Neuronal stem cell (in vitro differentiated cells): Measurements from ENCODE around the gene IL36G.

Experiments
- DNase-seq: peaks from one replicate; pipeline ENCODE4 v3.0.0-alpha.2; 2013; ENCODE audit warnings: low spot score
- H2AFZ ChIP-seq: one replicate; pipeline ENCODE4 v1.6.1; 2013; ENCODE audit warnings: mild to moderate bottlenecking, low read length, inconsistent platforms
- H2AK5ac ChIP-seq: 2 replicates; pipeline ENCODE4 v1.6.1; 2013; ENCODE audit warnings: low read depth, mild to moderate bottlenecking, inconsistent platforms, low read length, moderate library complexity, mixed read lengths
- H2BK120ac ChIP-seq: 2 replicates; pipeline ENCODE4 v1.6.1; 2013; ENCODE audit warnings: low read depth, mild to moderate bottlenecking, inconsistent platforms, low read length, moderate library complexity, mixed read lengths
- H2BK12ac ChIP-seq: one replicate; pipeline ENCODE4 v1.6.1; 2013; ENCODE audit warnings: low read length, inconsistent platforms
- H2BK15ac ChIP-seq: 2 replicates; pipeline ENCODE4 v1.6.1; 2013; ENCODE audit warnings: mild to moderate bottlenecking, low read length, inconsistent platforms, mixed read lengths
- H2BK5ac ChIP-seq: one replicate; pipeline ENCODE4 v1.6.1; 2013; ENCODE audit warnings: inconsistent platforms, mild to moderate bottlenecking, low read length, moderate library complexity
- H3K14ac ChIP-seq: one replicate; pipeline ENCODE4 v1.6.1; 2013; ENCODE audit warnings: low read length, inconsistent platforms
- H3K18ac ChIP-seq: 2 replicates; pipeline ENCODE4 v1.6.1; 2013; ENCODE audit warnings: low read length, inconsistent platforms
- H3K23ac ChIP-seq: 2 replicates; pipeline ENCODE4 v1.6.1; 2013; ENCODE audit warnings: low read depth, mild to moderate bottlenecking, mixed read lengths, low read length, inconsistent platforms; ENCODE audit not compliant: poor library complexity
- H3K27ac ChIP-seq: replicated peaks from 3 replicates; pipeline ENCODE4 v1.5.1; 2013; ENCODE audit warnings: low read length, inconsistent platforms
- H3K27me3 ChIP-seq, 3 experiments: 2 replicates each; pipeline ENCODE4 v1.6.1; 2013; ENCODE audit warnings: low read length in 3 of 3, mild to moderate bottlenecking in 2 of 3, inconsistent platforms in 1 of 3, low read depth in 1 of 3, mixed read lengths in 1 of 3, moderate library complexity in 1 of 3; ENCODE audit not compliant: control insufficient read depth in 3 of 3, insufficient read depth in 3 of 3
- H3K36me3 ChIP-seq, 2 donors: replicated peaks in 1 of 2; 2 replicates each; pipeline ENCODE4 v1.6.1; 2013; ENCODE audit warnings: low read length in 2 of 2; ENCODE audit not compliant: control insufficient read depth in 2 of 2, insufficient read depth in 2 of 2
- H3K4ac ChIP-seq: 2 replicates; pipeline ENCODE4 v1.6.1; 2013; ENCODE audit warnings: inconsistent platforms, mild to moderate bottlenecking, low read length, moderate library complexity
- H3K4me1 ChIP-seq, 2 donors: 1 replicate in 1 of 2; 2 replicates in 1 of 2; pipeline ENCODE4 v1.6.1; 2013; ENCODE audit warnings: low read length in 2 of 2, low read depth in 1 of 2; ENCODE audit not compliant: control insufficient read depth in 2 of 2, insufficient read depth in 1 of 2
- H3K4me2 ChIP-seq: one replicate; pipeline ENCODE4 v1.6.1; 2013; ENCODE audit warnings: mild to moderate bottlenecking, low read length, inconsistent platforms; ENCODE audit not compliant: insufficient read depth, poor library complexity, severe bottlenecking
- H3K4me3 ChIP-seq, 2 donors: 2 replicates each; pipeline ENCODE4 v1.5.1; 2013; ENCODE audit warnings: low read length in 2 of 2, mild to moderate bottlenecking in 2 of 2, inconsistent platforms in 1 of 2, moderate library complexity in 1 of 2
- H3K79me1 ChIP-seq: one replicate; pipeline ENCODE4 v1.6.1; 2013; ENCODE audit warnings: low read depth, mild to moderate bottlenecking, inconsistent platforms, low read length, moderate library complexity
- H3K9ac ChIP-seq: one replicate; pipeline ENCODE4 v1.6.1; 2013; ENCODE audit warnings: mild to moderate bottlenecking, low read depth, low read length, inconsistent platforms; ENCODE audit not compliant: poor library complexity
- H3K9me3 ChIP-seq, 2 donors: replicated peaks in 1 of 2; 2 replicates each; pipeline versions ENCODE3 to v1.6.1; 2013; ENCODE audit warnings: low read length in 2 of 2, mild to moderate bottlenecking in 2 of 2, inconsistent platforms in 1 of 2, low read depth in 1 of 2, mixed read lengths in 1 of 2, moderate library complexity in 1 of 2; ENCODE audit not compliant: control insufficient read depth in 2 of 2, insufficient read depth in 1 of 2
- H4K8ac ChIP-seq: one replicate; pipeline ENCODE4 v1.6.1; 2013; ENCODE audit warnings: low read depth, mild to moderate bottlenecking, inconsistent platforms, low read length, moderate library complexity
- H4K91ac ChIP-seq: one replicate; pipeline ENCODE4 v1.6.1; 2013; ENCODE audit warnings: low read length, low read depth, mild to moderate bottlenecking, inconsistent platforms; ENCODE audit not compliant: poor library complexity
- WGBS, 2 donors: extraction: QIAGEN DNeasy Blood & Tissue Kit; methylation state at CpG; one replicate each; pipeline ENCODE4 v1.1.7; 2013; ENCODE audit warnings: missing lambda C conversion rate in 2 of 2, mixed read lengths in 1 of 2; ENCODE audit not compliant: insufficient read length in 2 of 2, insufficient replicate concordance in 1 of 2; ENCODE audit errors: extremely low coverage in 2 of 2; 5-methylcytosine and 5-hydroxymethylcytosine counted together

IL36G gene

DNA sequence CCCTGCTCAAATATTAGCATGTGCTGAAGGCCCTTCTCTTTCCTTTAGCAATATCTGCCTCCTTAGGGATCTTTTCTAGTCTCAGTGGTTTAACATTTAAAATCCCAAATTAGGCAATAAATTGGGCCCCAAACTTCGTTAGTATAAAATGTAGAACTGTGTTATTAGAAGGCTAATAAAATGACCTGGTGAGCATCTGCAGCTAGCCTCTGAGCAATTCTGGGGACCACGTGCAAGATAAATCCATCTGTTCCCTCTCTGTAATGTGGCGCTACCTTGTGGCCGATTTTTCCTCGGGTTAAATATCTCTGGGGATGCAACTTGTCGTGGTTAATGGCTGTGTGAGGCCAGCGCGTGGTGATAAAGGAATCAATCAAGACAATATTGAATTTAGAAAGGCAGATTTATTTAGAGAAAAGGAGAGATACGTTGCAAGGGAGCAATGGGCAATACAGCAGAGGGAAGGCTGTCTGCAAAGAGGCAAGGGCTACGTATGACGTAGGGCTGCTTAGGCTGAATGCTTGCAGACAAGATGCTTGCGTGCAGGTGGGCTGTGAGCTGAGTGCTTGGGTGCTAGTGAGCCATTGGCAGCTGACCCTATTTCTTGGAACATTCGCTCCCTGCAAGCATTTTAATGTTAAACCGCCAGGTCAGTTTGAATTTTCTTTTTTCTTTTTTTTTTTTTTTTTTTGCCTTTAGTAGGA is 18.5 kb upstream of the IL36G start:
- Histone ChIP-seq H2BK15ac (no peak overlapping the region), H2BK5ac (no peak overlapping the region), H4K8ac (no peak overlapping the region), H3K4ac (no peak overlapping the region), H3K4me2 (no peak overlapping the region), H3K4me3 (no peak overlapping the region), H3K9ac (no peak overlapping the region), H2AFZ (no peak overlapping the region), H3K4me1 (peaks cover 0 to 1% of the 10 kb centered on the region in 2 donors), H2BK12ac (no peak overlapping the region), H3K18ac (no peak overlapping the region), H3K14ac (no peak overlapping the region), H3K27ac (no peak overlapping the region), H4K91ac (no peak overlapping the region), H2BK120ac (no peak overlapping the region), H3K23ac (no peak overlapping the region), H3K36me3 (no peaks in the 10 kb centered on the region), H2AK5ac (no peak overlapping the region), H3K79me1 (no peaks in the 10 kb centered on the region), H3K9me3 (no peaks in the 10 kb centered on the region), H3K27me3 (peaks cover 0 to 8% (median 0%) of the 10 kb centered on the region in 3 experiments)
- no peak for DNase-seq
- no CpG with 5 or more reads among the region's 14 CpGs for WGBS, 2 donors

DNA sequence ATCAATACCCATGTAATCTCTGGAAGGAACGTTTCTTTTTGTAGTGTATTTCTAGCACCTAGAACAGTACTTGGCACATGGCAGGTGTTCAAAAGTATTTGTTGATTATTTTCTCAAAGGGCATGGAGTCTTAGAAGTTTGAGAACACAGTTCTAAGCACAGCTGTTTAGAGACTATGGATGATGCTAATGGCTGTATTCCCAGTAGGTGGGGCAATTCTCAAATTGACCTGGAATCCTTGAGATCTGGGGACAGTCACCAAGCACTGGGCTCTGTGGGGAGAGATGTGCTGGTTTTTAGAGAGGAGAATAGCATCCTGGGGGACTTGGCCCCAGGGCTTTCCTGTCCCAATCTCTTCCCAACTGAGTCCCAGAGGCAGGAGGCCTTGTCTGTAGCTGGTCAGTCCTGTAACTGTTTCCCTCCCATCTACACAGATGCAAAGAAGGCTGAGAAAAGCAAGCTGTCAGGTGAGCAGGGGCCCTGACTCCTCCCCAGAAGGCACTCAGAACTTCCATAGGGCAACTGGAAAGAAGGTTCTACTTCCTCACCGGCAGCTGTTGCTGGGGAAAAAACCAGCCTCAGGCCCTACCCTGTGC is 17.5 kb upstream of the IL36G start:
- no peak overlapping the region for H2BK5ac ChIP-seq
- no peak overlapping the region for H3K4me2 ChIP-seq
- no peak overlapping the region for H3K14ac ChIP-seq
- no peak overlapping the region for H3K27ac ChIP-seq
- no peak for DNase-seq
- H2BK12ac ChIP-seq: no peak overlapping the region
- H3K4ac ChIP-seq: no peak overlapping the region
- H4K8ac ChIP-seq: no peak overlapping the region
- no peak overlapping the region for H3K23ac ChIP-seq
- no peak overlapping the region for H2AFZ ChIP-seq
- H3K9ac ChIP-seq: no peak overlapping the region
- peaks cover 0 to 1% of the 10 kb centered on the region in 2 donors for H3K4me1 ChIP-seq
- no peak overlapping the region for H2BK15ac ChIP-seq
- no CpG with 5 or more reads among the region's 2 CpGs for WGBS, 2 donors
- H4K91ac ChIP-seq: no peak overlapping the region
- no peak overlapping the region for H3K4me3 ChIP-seq
- no peak overlapping the region for H3K18ac ChIP-seq
- no peaks in the 10 kb centered on the region for H3K9me3 ChIP-seq
- peaks cover 0 to 5% (median 0%) of the 10 kb centered on the region in 3 experiments for H3K27me3 ChIP-seq
- H2AK5ac ChIP-seq: no peak overlapping the region
- H2BK120ac ChIP-seq: no peak overlapping the region
- no peaks in the 10 kb centered on the region for H3K36me3 ChIP-seq
- H3K79me1 ChIP-seq: no peaks in the 10 kb centered on the region

GRCh38 chr2:112962308-112963175 is 15.3 kb upstream of the IL36G start:
- Histone ChIP-seq H3K23ac (no peak overlapping the region), H3K4me3 (no peak overlapping the region), H3K79me1 (no peaks in the 10 kb centered on the region), H3K36me3 (no peaks in the 10 kb centered on the region), H3K4ac (no peak overlapping the region), H3K27ac (no peak overlapping the region), H3K27me3 (peaks cover 0 to 3% (median 0%) of the 10 kb centered on the region in 3 experiments), H3K14ac (no peak overlapping the region), H2AFZ (no peak overlapping the region), H3K9ac (no peak overlapping the region), H2BK12ac (no peak overlapping the region), H2BK120ac (no peak overlapping the region), H4K8ac (no peak overlapping the region), H3K4me1 (peaks cover 0 to 1% of the 10 kb centered on the region in 2 donors), H2AK5ac (no peak overlapping the region), H3K9me3 (no peaks in the 10 kb centered on the region), H2BK15ac (no peak overlapping the region), H3K4me2 (no peak overlapping the region), H4K91ac (no peak overlapping the region), H3K18ac (no peak overlapping the region), H2BK5ac (no peak overlapping the region)
- WGBS, 2 donors: no CpG with 5 or more reads among the region's 3 CpGs
- DNase-seq: no peak

- DNase-seq: no peak
- WGBS, 2 donors: no CpG with 5 or more reads among the region's 2 CpGs
These were observed 10.8 kb upstream of the IL36G start for GRCh38 chr2:112967023-112967422.

More at GRCh38 chr2:112967023-112967422, 10.8 kb upstream of the IL36G start:
- Histone ChIP-seq H3K27ac (no peak overlapping the region), H3K14ac (no peak overlapping the region), H3K23ac (no peak overlapping the region), H2BK15ac (no peak overlapping the region), H3K4me2 (no peak overlapping the region), H2AFZ (no peak overlapping the region), H3K18ac (no peak overlapping the region), H3K9ac (no peak overlapping the region), H3K27me3 (peaks cover 0 to 3% (median 0%) of the 10 kb centered on the region in 3 experiments), H2AK5ac (no peak overlapping the region), H3K79me1 (no peaks in the 10 kb centered on the region), H2BK120ac (no peak overlapping the region), H4K91ac (no peak overlapping the region), H3K4ac (no peak overlapping the region), H3K36me3 (no peaks in the 10 kb centered on the region), H3K4me3 (no peak overlapping the region), H3K9me3 (no peaks in the 10 kb centered on the region), H2BK12ac (no peak overlapping the region), H3K4me1 (no peaks in the 10 kb centered on the region), H4K8ac (no peak overlapping the region), H2BK5ac (no peak overlapping the region)
